IMR-90 (cell line): ENCODE measurements around the gene OTP. TPM values are rescaled to one million over a fixed set of nuclear protein-coding genes. Genes with fewer than 3 reads are reported as not detected.

Experiments
- ATAC-seq: fragments of 200-7000 bp; cut with Tn5 transposase; 2 replicates; pipeline ENCODE4 v1.9.1; 2020; ENCODE audit warnings: low read depth, mild to moderate bottlenecking, moderate library complexity
- BruUV-seq: library from RNA; stranded (reverse); fragments of 400-500 nt; replicated peaks from 2 replicates; lab custom pipeline; 2021; lab: Mats Ljungman, UMichigan
- CTCF ChIA-PET: fragments of 300-600 bp; formaldehyde crosslinking; extraction: SDS; loops from one replicate; lab custom pipeline; 2021; ENCODE audit warnings: antibody characterized with exemption; lab: Yijun Ruan, JAX
- POLR2A ChIA-PET: fragments of 300-600 bp; sonication (Branson Sonifier 250); formaldehyde crosslinking; loops from one replicate; lab custom pipeline; 2022; ENCODE audit warnings: antibody characterized with exemption; ENCODE audit not compliant: unreplicated experiment; lab: Charles Lee
- DNase-seq: peaks from one replicate; pipeline ENCODE4 v3.0.0; 2013
- H2AFZ ChIP-seq: replicated peaks from 2 replicates; pipeline ENCODE3; 2013; ENCODE audit warnings: low read length, mild to moderate bottlenecking; ENCODE audit not compliant: poor library complexity
- H2AK5ac ChIP-seq: 2 replicates; pipeline ENCODE4 v1.6.1; 2013; ENCODE audit warnings: low read depth, low read length, inconsistent platforms
- H2AK9ac ChIP-seq: replicated peaks from 2 replicates; pipeline ENCODE3; 2013; ENCODE audit warnings: mild to moderate bottlenecking, low read depth, low read length, moderate library complexity; ENCODE audit not compliant: poor library complexity
- H2BK120ac ChIP-seq: 2 replicates; pipeline ENCODE4 v1.6.1; 2013; ENCODE audit warnings: low read depth, low read length, inconsistent platforms
- H2BK15ac ChIP-seq: 3 replicates; pipeline ENCODE4 v1.6.1; 2013; ENCODE audit warnings: low read depth, low read length, inconsistent platforms
- H2BK20ac ChIP-seq: 2 replicates; pipeline ENCODE4 v1.6.1; 2013; ENCODE audit warnings: low read depth, mild to moderate bottlenecking, inconsistent platforms, low read length, moderate library complexity
- H2BK5ac ChIP-seq: 2 replicates; pipeline ENCODE4 v1.6.1; 2013; ENCODE audit warnings: mild to moderate bottlenecking, low read depth, low read length, inconsistent platforms; ENCODE audit not compliant: poor library complexity, severe bottlenecking
- H3K14ac ChIP-seq: replicated peaks from 2 replicates; pipeline ENCODE4 v1.6.1; 2013; ENCODE audit warnings: low read depth, low read length, inconsistent platforms
- H3K18ac ChIP-seq: 2 replicates; pipeline ENCODE4 v1.6.1; 2013; ENCODE audit warnings: low read depth, low read length, control low read depth
- H3K23ac ChIP-seq: 2 replicates; pipeline ENCODE4 v1.6.1; 2013; ENCODE audit warnings: low read depth, low read length, inconsistent platforms
- H3K27ac ChIP-seq: 2 replicates; pipeline ENCODE4 v1.5.1; 2013; ENCODE audit warnings: mild to moderate bottlenecking, control low read depth, low read length; ENCODE audit not compliant: insufficient read depth
- H3K27me3 ChIP-seq: 2 replicates; pipeline ENCODE4 v1.6.1; 2013; ENCODE audit warnings: low read length; ENCODE audit not compliant: control insufficient read depth, insufficient read depth
- H3K36me3 ChIP-seq: 2 replicates; pipeline ENCODE4 v1.6.1; 2013; ENCODE audit warnings: low read length, mixed read lengths; ENCODE audit not compliant: control insufficient read depth, insufficient read depth
- H3K4ac ChIP-seq: 2 replicates; pipeline ENCODE4 v1.6.1; 2013; ENCODE audit warnings: low read depth, low read length, inconsistent platforms
- H3K4me1 ChIP-seq: 2 replicates; pipeline ENCODE4 v1.6.1; 2013; ENCODE audit warnings: low read length, mixed read lengths; ENCODE audit not compliant: control insufficient read depth, insufficient read depth
- H3K4me2 ChIP-seq: 2 replicates; pipeline ENCODE4 v1.6.1; 2013; ENCODE audit warnings: low read depth, mild to moderate bottlenecking, control low read depth, low read length, moderate library complexity
- H3K4me3 ChIP-seq: 2 replicates; pipeline ENCODE4 v1.5.1; 2013; ENCODE audit warnings: low read depth, mild to moderate bottlenecking, control low read depth, low read length, moderate library complexity; ENCODE audit not compliant: insufficient read depth
- H3K56ac ChIP-seq: 2 replicates; pipeline ENCODE4 v1.6.1; 2013; ENCODE audit warnings: low read length, inconsistent platforms; ENCODE audit not compliant: insufficient read depth; ENCODE audit errors: extremely low read depth
- H3K79me1 ChIP-seq, 2 experiments: 2 replicates each; pipeline ENCODE4 v1.6.1; 2013; ENCODE audit warnings: low read length in 2 of 2, inconsistent platforms in 1 of 2, low read depth in 1 of 2
- H3K9ac ChIP-seq: 2 replicates; pipeline ENCODE4 v1.6.1; 2013; ENCODE audit warnings: low read depth, low read length, control low read depth
- H3K9me1 ChIP-seq: 2 replicates; pipeline ENCODE4 v1.6.1; 2013; ENCODE audit warnings: low read length, inconsistent platforms; ENCODE audit not compliant: insufficient read depth
- H3K9me3 ChIP-seq: 2 replicates; pipeline ENCODE4 v1.6.1; 2013; ENCODE audit warnings: low read length; ENCODE audit not compliant: control insufficient read depth, insufficient read depth
- H4K20me1 ChIP-seq: 2 replicates; pipeline ENCODE4 v1.6.1; 2013; ENCODE audit warnings: low read length, inconsistent platforms; ENCODE audit not compliant: insufficient read depth
- H4K5ac ChIP-seq: 2 replicates; pipeline ENCODE4 v1.6.1; 2013; ENCODE audit warnings: mild to moderate bottlenecking, low read depth, low read length, control low read depth
- H4K8ac ChIP-seq, 2 experiments: 2 replicates each; pipeline ENCODE4 v1.6.1; 2013; ENCODE audit warnings: low read depth in 2 of 2, low read length in 2 of 2, control low read depth in 1 of 2, inconsistent platforms in 1 of 2
- H4K91ac ChIP-seq: 2 replicates; pipeline ENCODE4 v1.6.1; 2013; ENCODE audit warnings: low read depth, low read length, inconsistent platforms; ENCODE audit not compliant: insufficient read depth
- FOS ChIP-seq: fragments of 150-350 bp; IDR thresholded peaks from 2 replicates; pipeline ENCODE4 v1.6.1; 2016; ENCODE audit warnings: low read depth, low read length
- MAZ ChIP-seq: IDR thresholded peaks from 2 replicates; pipeline ENCODE4 v1.6.1; 2012; ENCODE audit warnings: low read depth, mild to moderate bottlenecking, low read length, improper control_type of control experiment, moderate library complexity, borderline replicate concordance
- MXI1 ChIP-seq: IDR thresholded peaks from 2 replicates; pipeline ENCODE4 v1.6.1; 2012; ENCODE audit warnings: low read depth, mild to moderate bottlenecking, low read length, moderate library complexity, borderline replicate concordance
- NFE2L2 ChIP-seq: fragments of 150-350 bp; IDR thresholded peaks from 2 replicates; pipeline ENCODE4 v1.6.1; 2016; ENCODE audit warnings: low read depth, mild to moderate bottlenecking, low read length
- POLR2A ChIP-seq: IDR thresholded peaks from 2 replicates; pipeline ENCODE4 v1.6.1; 2012; ENCODE audit warnings: mild to moderate bottlenecking, low read depth, low read length
- SMC3 ChIP-seq: fragments of 150-350 bp; IDR thresholded peaks from 2 replicates; pipeline ENCODE4 v1.6.1; 2016; ENCODE audit warnings: low read depth, mild to moderate bottlenecking, antibody characterized with exemption, low read length, moderate library complexity
- WGBS, 2 experiments: methylation state at CpG; one replicate each; pipeline versions ENCODE4 v1.1.5 to v1.1.7; 2013; ENCODE audit warnings: missing lambda C conversion rate in 2 of 2; ENCODE audit not compliant: insufficient read length in 1 of 2; ENCODE audit errors: extremely low coverage in 2 of 2; 5-methylcytosine and 5-hydroxymethylcytosine counted together
- dilution Hi-C: fragments of 300-500 bp; cut with HindIII; formaldehyde crosslinking; loops from one replicate; pipeline ENCODE4 v1.14.3; 2018; ENCODE audit warnings: low sequenced_read_pairs; ENCODE audit not compliant: unreplicated experiment
- in situ Hi-C: fragments of 300-500 bp; cut with MboI; formaldehyde crosslinking; loops from 3 replicates; pipeline ENCODE4 v1.14.3; 2019; ENCODE audit warnings: low sequenced_read_pairs, inconsistent platforms, mixed read lengths
- intact Hi-C: fragments of 100-400 bp; cut with micrococcal nuclease; formaldehyde crosslinking; loops from 2 replicates; pipeline ENCODE4 v1.10.0; 2022
- polyA plus RNA-seq, 3 experiments: library from polyadenylated mRNA; depleted of rRNA; stranded (reverse); fragments of >200 nt; gene quantifications; 2 replicates each; pipeline ENCODE4 v1.2.3, GENCODE V29; 2012; ENCODE audit warnings: low replicate concordance in 1 of 3
- total RNA-seq: library from RNA; depleted of rRNA; stranded (reverse); fragments of >200 nt; gene quantifications from 2 replicates; pipeline ENCODE4 v1.2.3, GENCODE V29; 2012
- TF ChIP-seq, protein P1 (sequence below): conservative IDR thresholded peaks from 2 replicates; pipeline ENCODE4 v1.5.1; 2012; ENCODE audit warnings: mild to moderate bottlenecking, low read depth, low read length, improper control_type of control experiment
- TF ChIP-seq, protein P2 (sequence below): fragments of 150-350 bp; IDR thresholded peaks from 2 replicates; pipeline ENCODE4 v1.6.1; 2016; ENCODE audit warnings: low read depth, mild to moderate bottlenecking, low read length, moderate library complexity, borderline replicate concordance

The OTP gene
- total and polyA plus RNA-seq, 2 of the 4 experiments (the other 2 are of a cell fraction) = not detected

DNA sequence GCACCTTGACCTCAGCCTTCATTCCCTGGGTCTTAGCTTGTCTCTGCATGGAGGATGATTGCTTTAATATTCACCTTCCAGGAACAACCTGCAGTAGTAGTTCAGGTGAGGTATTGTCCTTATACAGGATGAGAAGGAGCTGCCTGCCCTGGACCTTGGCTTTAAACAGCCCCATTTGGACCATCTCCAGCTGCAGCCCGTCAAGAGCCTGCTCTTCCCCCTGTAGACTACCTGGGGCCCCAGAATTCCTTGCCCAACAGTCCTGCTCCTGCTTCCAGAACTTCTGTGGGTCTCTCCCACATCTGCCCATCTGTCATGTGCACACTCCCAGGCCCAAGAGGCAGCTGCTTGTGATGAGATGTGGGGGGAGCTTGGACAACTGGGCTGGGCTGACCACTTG lies 12.2 kb upstream of the OTP start:
- in situ Hi-C loops = no loop called here
- no peak overlapping the region for H4K91ac ChIP-seq
- no peaks in the 10 kb centered on the region for H3K36me3 ChIP-seq
- 0 out of 2 replicates have a peak, but pooled peaks cover 1% of the 10 kb centered on the region for H3K9me3 ChIP-seq
- WGBS, 2 experiments = no CpG with 5 or more reads among the region's 1 CpG
- POLR2A ChIA-PET = no interaction called here
- dilution Hi-C loops = no loop called here
- no peak overlapping the region for H2AK9ac ChIP-seq
- H2AFZ ChIP-seq = no peak overlapping the region
- H3K9ac ChIP-seq = no peak overlapping the region
- H2BK5ac ChIP-seq = no peak overlapping the region
- H3K56ac ChIP-seq = no peak overlapping the region
- no peaks in the 10 kb centered on the region for H3K79me1 ChIP-seq
- H2AK5ac ChIP-seq = no peak overlapping the region
- H3K4me1 ChIP-seq = no peaks in the 10 kb centered on the region
- no peak for DNase-seq
- H2BK15ac ChIP-seq = no peak overlapping the region
- intact Hi-C loops = no loop called here
- no peak overlapping the region for H4K8ac ChIP-seq
- no TSS peak for BruUV-seq
- H3K4ac ChIP-seq = no peak overlapping the region
- H3K4me2 ChIP-seq = no peak overlapping the region
- no peak overlapping the region for H3K23ac ChIP-seq
- no peak for TF ChIP-seq NFE2L2
- no peak for TF ChIP-seq FOS
- TF ChIP-seq, protein P1, sequence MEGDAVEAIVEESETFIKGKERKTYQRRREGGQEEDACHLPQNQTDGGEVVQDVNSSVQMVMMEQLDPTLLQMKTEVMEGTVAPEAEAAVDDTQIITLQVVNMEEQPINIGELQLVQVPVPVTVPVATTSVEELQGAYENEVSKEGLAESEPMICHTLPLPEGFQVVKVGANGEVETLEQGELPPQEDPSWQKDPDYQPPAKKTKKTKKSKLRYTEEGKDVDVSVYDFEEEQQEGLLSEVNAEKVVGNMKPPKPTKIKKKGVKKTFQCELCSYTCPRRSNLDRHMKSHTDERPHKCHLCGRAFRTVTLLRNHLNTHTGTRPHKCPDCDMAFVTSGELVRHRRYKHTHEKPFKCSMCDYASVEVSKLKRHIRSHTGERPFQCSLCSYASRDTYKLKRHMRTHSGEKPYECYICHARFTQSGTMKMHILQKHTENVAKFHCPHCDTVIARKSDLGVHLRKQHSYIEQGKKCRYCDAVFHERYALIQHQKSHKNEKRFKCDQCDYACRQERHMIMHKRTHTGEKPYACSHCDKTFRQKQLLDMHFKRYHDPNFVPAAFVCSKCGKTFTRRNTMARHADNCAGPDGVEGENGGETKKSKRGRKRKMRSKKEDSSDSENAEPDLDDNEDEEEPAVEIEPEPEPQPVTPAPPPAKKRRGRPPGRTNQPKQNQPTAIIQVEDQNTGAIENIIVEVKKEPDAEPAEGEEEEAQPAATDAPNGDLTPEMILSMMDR = no peak
- no peak for TF ChIP-seq MXI1
- TF ChIP-seq, protein P2, sequence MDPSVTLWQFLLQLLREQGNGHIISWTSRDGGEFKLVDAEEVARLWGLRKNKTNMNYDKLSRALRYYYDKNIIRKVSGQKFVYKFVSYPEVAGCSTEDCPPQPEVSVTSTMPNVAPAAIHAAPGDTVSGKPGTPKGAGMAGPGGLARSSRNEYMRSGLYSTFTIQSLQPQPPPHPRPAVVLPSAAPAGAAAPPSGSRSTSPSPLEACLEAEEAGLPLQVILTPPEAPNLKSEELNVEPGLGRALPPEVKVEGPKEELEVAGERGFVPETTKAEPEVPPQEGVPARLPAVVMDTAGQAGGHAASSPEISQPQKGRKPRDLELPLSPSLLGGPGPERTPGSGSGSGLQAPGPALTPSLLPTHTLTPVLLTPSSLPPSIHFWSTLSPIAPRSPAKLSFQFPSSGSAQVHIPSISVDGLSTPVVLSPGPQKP = no peak
- no peak for TF ChIP-seq MAZ
- no peak for TF ChIP-seq POLR2A
- no peak for TF ChIP-seq SMC3
- no peak overlapping the region for H3K4me3 ChIP-seq
- no peak overlapping the region for H3K14ac ChIP-seq
- no peak overlapping the region for H4K5ac ChIP-seq
- H3K27ac ChIP-seq = no peak overlapping the region
- H4K20me1 ChIP-seq = no peaks in the 10 kb centered on the region
- no peaks in the 10 kb centered on the region for H3K9me1 ChIP-seq
- peaks cover 67% of the 10 kb centered on the region for H3K27me3 ChIP-seq
- H2BK20ac ChIP-seq = no peak overlapping the region
- CTCF ChIA-PET = no interaction called here
- H2BK120ac ChIP-seq = no peak overlapping the region
- no peak for ATAC-seq
- H3K18ac ChIP-seq = no peak overlapping the region
